Measurements from ENCODE around the gene GRIA2.

GRCh38 chr4:157226035-157226434 lies 5.5 kb downstream of the GRIA2 start:
- TF ChIP-seq POLR2AphosphoS5 (IDR thresholded peaks at IDR 0.05; ENCODE audit: low read depth, low read length) (no peak), TAF1 (IDR thresholded peaks at IDR 0.05; ENCODE audit: borderline replicate concordance, insufficient read depth, low read length) (no peak), SIN3A (IDR thresholded peaks at IDR 0.05; ENCODE audit: borderline replicate concordance, insufficient read depth, low read length) (no peak), REST (IDR thresholded peaks at IDR 0.05; ENCODE audit: insufficient read depth in 1 of 2, low read depth in 2 of 2, low read length in 2 of 2) (no peak)

All from PFSK-1 (cell line).